Measurements from ENCODE around the gene UBE2K.
"Not testable (repeated sequence)": the region's sequence is repeated elsewhere in the genome, so short reads cannot be mapped to it uniquely, and the experiment has no call there.

The UBE2K gene

DNA sequence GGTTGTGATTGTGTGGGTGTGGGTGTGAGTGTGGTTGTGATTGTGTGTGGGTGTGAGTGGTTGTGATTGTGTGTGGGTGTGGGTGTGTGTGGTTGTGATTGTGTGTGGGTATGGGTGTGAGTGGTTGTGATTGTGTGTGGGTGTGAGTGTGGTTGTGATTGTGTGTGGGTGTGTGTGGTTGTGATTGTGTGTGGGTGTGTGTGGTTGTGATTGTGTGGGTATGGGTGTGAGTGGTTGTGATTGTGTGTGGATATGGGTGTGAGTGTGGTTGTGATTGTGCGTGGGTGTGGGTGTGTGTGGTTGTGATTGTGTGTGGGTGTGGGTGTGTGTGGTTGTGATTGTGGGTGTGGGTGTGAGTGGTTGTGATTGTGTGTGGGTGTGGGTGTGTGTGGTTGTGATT lies 115.1 kb downstream of the UBE2K start:
- DNase-seq: not testable (repeated sequence)

DNA sequence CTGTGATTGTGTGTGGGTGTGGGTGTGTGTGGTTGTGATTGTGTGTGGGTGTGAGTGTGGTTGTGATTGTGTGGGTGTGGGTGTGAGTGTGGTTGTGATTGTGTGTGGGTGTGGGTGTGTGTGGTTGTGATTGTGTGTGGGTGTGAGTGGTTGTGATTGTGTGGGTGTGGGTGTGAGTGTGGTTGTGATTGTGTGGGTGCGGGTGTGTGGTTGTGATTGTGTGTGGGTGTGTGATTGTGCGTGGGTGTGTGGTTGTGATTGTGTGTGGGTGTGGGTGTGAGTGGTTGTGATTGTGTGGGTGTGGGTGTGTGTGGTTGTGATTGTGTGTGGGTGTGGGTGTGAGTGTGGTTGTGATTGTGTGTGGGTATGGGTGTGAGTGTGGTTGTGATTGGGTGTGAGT lies 115.8 kb downstream of the UBE2K start:
- DNase-seq: not testable (repeated sequence)

DNA sequence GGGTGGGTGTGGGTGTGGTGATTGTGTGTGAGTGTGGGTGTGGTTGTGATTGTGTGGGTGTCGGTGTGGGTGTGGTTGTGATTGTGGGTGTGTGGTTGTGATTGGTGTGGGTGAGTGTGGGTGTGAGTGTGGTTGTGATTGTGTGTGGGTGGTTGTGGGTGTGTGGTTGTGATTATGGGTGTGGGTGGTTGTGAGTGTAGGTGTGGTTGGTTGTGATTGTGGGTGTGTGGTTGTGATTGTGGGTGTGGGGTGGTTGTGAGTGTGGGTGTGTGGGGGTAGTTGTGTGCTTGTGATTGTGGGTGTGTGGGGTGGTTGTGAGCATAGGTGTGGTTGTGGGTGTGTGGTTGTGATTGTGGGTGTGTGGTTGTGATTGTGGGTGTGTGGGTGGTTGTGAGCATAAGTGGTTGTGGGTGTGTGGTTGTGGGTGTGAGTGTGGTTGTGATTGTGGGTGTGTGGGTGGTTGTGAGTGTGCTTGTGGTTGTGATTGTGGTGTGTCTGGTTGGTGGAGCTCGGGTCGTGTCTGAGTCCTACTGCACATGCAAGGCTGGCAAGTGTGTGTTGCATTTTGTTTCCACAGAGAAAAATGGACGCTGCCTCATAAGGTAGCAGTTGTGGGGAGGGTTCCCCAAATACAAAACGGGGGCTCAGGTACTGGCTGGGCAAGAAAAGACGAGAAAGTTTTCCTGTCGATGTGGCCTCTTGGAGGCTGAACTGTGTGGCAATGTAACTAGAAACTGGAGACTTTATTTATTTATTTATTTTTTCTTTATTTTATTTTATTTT lies 116.7 kb downstream of the UBE2K start:
- no peak for DNase-seq

DNA sequence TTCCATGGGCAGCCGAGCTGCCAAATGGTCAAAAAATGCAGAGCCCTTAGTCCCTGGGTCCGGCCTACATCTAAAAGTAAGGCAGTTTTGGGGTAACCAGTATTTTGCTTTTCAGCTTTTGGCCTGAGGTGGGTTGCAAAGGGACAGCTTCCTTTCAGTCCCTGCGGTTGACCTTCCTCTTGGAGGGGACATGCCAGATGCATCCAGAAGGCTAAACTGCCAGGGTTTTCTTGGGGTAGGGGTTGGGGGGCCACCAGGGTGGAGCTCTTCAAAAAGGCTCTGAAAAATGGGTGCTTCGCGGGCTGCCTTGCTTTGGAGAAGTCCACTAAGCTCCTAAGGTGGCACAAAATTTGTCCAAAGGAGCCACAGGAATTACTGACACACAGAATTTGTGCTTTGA lies 120.7 kb downstream of the UBE2K start:
- no peak for DNase-seq

DNA sequence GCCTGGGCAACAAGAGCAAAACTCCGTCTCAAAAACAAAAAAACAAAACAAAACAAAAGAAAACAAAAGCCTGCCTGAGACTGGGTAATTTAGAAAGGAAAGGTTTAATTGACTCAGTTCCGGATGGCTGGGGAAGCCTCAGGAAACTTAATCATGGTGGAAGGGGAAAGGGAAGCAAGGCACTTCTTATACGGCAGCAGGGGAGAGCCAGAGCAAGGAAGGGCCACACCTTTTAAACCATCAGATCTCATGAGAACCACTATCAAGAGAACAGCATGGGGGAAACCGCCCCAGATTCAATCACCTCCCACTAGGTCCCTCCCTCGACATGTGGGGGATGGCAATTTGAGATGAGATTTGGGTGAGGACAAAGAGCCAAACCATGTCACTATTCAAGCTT lies 122.2 kb downstream of the UBE2K start:
- DNase-seq: no peak

DNA sequence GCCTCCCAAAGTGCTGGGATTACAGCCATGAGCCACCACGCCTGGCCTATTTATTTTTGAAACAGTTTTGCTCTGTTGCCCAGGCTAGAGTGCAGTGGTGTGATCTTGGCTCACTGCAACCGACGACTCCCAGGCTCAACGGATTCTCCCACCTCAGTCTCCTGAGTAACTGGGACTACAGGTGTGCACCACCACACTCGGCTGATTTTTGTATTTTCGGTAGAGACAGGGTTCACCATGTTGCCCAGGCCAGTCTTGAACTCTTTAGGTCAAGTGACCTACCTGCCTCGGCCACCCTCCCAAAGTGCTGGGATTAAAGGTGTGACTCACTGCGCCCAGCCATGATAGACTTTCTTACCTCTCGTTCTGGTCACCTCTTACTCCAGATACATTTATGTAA lies 124.0 kb downstream of the UBE2K start:
- no peak for DNase-seq

DNA sequence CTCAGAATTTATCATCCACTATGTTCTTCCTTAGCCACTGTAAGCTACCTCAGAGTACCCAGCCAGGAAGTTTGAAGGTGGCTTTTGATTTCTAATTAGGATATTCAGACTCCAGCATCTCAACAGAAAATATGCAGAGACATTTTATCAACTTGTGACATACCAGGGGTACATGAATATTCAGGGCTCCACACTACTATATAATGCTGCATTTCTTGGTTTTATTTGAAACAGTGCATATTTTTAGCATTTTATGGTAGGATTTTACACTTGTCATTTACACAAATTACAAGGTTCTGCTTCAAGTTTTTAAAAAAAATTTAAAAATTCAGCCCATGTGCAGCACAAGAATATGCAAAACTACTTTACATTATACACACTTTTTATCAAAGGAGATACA lies 124.7 kb downstream of the UBE2K start:
- DNase-seq: no peak

DNA sequence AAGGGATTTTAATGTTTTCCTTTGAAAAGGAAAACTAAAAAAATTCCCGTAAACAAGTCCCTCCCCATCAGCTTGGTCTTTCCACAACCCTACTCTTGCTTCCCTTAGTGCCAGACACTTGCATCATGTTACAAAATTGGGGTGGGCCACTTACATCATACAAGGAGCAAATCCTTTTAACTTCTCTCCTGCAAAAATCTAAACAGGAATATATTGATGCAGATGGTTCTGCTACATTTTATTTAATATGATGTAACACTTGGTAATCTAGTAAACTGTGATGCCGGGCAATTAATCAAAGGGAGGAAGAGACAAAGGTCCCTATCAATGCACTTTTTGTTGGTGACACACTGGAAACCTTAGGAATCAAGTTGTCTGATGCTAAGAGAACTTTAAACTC lies 125.3 kb downstream of the UBE2K start:
- no peak for DNase-seq

DNA sequence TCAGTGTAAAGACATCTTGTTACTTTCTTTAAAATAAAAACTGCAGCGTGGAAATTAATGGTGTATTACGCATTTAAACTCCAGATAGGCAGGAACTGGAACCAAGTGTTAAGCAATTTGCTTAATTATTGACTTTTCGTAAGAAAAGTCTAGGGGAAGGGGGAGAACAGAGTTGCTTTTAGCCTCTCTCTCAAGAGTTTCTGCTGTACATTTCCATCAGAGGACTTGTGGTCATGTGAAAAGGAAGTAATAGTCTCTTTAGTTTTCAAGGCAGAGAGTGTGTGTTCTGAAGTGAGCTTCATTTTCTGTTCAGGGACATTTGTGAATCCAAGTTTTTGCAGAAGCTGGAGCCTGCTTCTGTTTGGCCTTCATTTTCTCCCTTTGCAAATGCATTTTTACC lies 127.2 kb downstream of the UBE2K start:
- DNase-seq: no peak

DNA sequence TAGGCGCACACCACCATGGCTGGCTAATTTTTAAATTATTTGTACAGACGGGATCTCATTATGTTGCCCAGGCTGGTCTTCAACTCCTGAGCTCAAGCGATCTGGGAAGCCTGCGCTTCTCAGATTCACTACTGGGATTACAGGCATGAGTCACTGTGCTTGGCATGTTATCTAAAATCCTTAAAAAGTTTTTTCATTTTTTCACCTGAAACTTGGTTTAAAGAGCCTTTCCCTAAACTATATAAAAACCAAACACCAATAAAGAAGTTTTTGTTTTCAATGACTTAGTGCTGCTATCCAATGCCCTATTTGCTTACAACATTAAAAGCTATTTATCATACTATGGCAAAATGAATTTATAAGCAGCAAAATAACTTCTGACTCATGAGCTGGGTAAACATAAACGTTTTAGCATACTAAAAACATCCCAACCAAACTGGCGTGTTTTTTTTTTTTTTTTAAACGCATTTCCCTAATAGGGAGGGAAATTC lies 127.8 kb downstream of the UBE2K start:
- no peak for DNase-seq
